CD4-positive, alpha-beta T cell (primary cell): ENCODE data around the gene DGKI. TPM values are rescaled to one million over a fixed set of nuclear protein-coding genes. Genes with fewer than 3 reads are reported as not detected.

Source experiments
- ATAC-seq: fragments of 200-7000 bp; cut with Tn5 transposase; one replicate; pipeline ENCODE4 v1.10.0; 2022; ENCODE audit warnings: mild to moderate bottlenecking; ENCODE audit not compliant: poor library complexity
- CTCF ChIA-PET: fragments of 350-600 bp; sonication (Branson Sonifier 250); formaldehyde crosslinking; loops from one replicate; lab custom pipeline; 2021; ENCODE audit warnings: antibody characterized with exemption, inconsistent platforms; lab: Charles Lee
- POLR2A ChIA-PET: fragments of 350-600 bp; sonication (Branson Sonifier 250); formaldehyde crosslinking; loops from one replicate; lab custom pipeline; 2021; ENCODE audit warnings: antibody characterized with exemption, inconsistent platforms; lab: Charles Lee
- DNase-seq, 14 experiments: peaks; one replicate each; pipeline ENCODE4 v3.0.0-alpha.2; 2013 to 2020; ENCODE audit warnings: mixed read lengths in 2 of 14
- H3K27ac ChIP-seq, 2 donors: one replicate each; pipeline versions ENCODE4 v1.5.1 to v1.7.0; 2013; ENCODE audit warnings: low read length in 2 of 2, low read depth in 1 of 2, mild to moderate bottlenecking in 1 of 2
- H3K27me3 ChIP-seq, 2 experiments: 1 replicate in 1 of 2; 2 replicates in 1 of 2; pipeline versions ENCODE4 v1.6.1 to v1.7.0; 2013; ENCODE audit warnings: low read length in 2 of 2, control low read depth in 1 of 2, mild to moderate bottlenecking in 1 of 2, moderate library complexity in 1 of 2; ENCODE audit not compliant: insufficient read depth in 2 of 2, control insufficient read depth in 1 of 2
- H3K36me3 ChIP-seq: one replicate; pipeline ENCODE4 v1.6.1; 2013; ENCODE audit warnings: low read length, control low read depth; ENCODE audit not compliant: insufficient read depth
- H3K4me1 ChIP-seq: one replicate; pipeline ENCODE4 v1.6.1; 2013; ENCODE audit warnings: low read length, control low read depth; ENCODE audit not compliant: insufficient read depth
- H3K4me3 ChIP-seq: one replicate; pipeline ENCODE4 v1.5.1; 2013; ENCODE audit warnings: mild to moderate bottlenecking, low read length, moderate library complexity
- H3K9me3 ChIP-seq, 2 experiments: 1 replicate in 1 of 2; 2 replicates in 1 of 2; pipeline versions ENCODE4 v1.6.1 to v1.7.0; 2013; ENCODE audit warnings: low read length in 2 of 2, mild to moderate bottlenecking in 2 of 2, control low read depth in 1 of 2, moderate library complexity in 1 of 2; ENCODE audit not compliant: control insufficient read depth in 1 of 2, insufficient read depth in 1 of 2
- H3K27ac Mint-ChIP-seq: one replicate; pipeline ENCODE4 v1.8.0; 2020; ENCODE audit warnings: mixed read lengths
- H3K27me3 Mint-ChIP-seq: one replicate; pipeline ENCODE4 v1.8.0; 2021; ENCODE audit warnings: mixed read lengths
- H3K36me3 Mint-ChIP-seq: one replicate; pipeline ENCODE4 v1.8.0; 2021; ENCODE audit warnings: low read depth, mixed read lengths
- H3K4me1 Mint-ChIP-seq: one replicate; pipeline ENCODE4 v1.8.0; 2021; ENCODE audit warnings: low read depth, mixed read lengths
- H3K4me3 Mint-ChIP-seq: one replicate; pipeline ENCODE4 v1.8.0; 2020; ENCODE audit warnings: mild to moderate bottlenecking, mixed read lengths
- H3K9me3 Mint-ChIP-seq: one replicate; pipeline ENCODE4 v1.8.0; 2020; ENCODE audit warnings: mixed read lengths
- intact Hi-C, 2 experiments: fragments of 100-400 bp; cut with DNase I in 1 of 2; cut with micrococcal nuclease in 1 of 2; formaldehyde crosslinking; loops; one replicate each; pipeline versions ENCODE4 v1.15.1 to v1.9.0; 2023 to 2025; cut with DNase I, micrococcal nuclease
- total RNA-seq, 174 experiments: library from RNA in 2 of 174; stranded (reverse) in 2 of 174; gene quantifications; one replicate each; pipeline ENCODE4 v1.2.3 and lab custom pipeline; 2021 to 2026
- TF ChIP-seq, protein P1 (sequence below): fragments of 200-600 bp; IDR thresholded peaks from one replicate; pipeline ENCODE4 v1.8.0; 2022; ENCODE audit warnings: antibody characterized with exemption, mild to moderate bottlenecking

The DGKI gene
- total RNA-seq, 2 experiments from 2014 or later: not detected

DNA sequence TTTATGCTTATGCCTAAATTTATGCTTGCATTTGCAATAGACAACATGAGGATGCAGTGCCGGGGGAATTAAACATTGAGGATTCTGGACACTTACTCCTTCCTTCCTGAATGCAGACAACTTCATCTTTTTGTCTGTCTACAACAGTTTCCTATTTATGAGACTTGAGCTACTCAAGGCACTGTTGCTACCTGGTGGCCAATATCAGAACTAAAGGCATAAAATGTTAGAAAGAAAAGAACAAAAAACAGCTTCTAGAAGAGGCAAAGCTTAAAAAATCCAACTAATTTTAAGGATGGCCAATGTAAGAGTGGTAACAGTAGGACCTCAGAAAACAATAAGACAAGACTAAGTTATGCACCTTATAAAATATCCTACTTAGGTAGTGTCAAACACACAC is 358.7 kb downstream of the DGKI start:
- Mint-ChIP-seq H3K27me3 (no peaks in the 10 kb centered on the region), H3K36me3 (no peaks in the 10 kb centered on the region), H3K9me3 (no peaks in the 10 kb centered on the region), H3K4me3 (no peak overlapping the region), H3K27ac (no peak overlapping the region), H3K4me1 (no peaks in the 10 kb centered on the region)
- ChIA-PET CTCF (no interaction called here), POLR2A (no interaction called here)
- TF ChIP-seq, protein P1, sequence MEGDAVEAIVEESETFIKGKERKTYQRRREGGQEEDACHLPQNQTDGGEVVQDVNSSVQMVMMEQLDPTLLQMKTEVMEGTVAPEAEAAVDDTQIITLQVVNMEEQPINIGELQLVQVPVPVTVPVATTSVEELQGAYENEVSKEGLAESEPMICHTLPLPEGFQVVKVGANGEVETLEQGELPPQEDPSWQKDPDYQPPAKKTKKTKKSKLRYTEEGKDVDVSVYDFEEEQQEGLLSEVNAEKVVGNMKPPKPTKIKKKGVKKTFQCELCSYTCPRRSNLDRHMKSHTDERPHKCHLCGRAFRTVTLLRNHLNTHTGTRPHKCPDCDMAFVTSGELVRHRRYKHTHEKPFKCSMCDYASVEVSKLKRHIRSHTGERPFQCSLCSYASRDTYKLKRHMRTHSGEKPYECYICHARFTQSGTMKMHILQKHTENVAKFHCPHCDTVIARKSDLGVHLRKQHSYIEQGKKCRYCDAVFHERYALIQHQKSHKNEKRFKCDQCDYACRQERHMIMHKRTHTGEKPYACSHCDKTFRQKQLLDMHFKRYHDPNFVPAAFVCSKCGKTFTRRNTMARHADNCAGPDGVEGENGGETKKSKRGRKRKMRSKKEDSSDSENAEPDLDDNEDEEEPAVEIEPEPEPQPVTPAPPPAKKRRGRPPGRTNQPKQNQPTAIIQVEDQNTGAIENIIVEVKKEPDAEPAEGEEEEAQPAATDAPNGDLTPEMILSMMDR: no peak
- H3K36me3 ChIP-seq: no peaks in the 10 kb centered on the region
- ATAC-seq (no peak), DNase-seq (no peak)
- intact Hi-C loops: no loop called here
- no peak overlapping the region for H3K27ac ChIP-seq
- no peaks in the 10 kb centered on the region for H3K4me1 ChIP-seq
- H3K4me3 ChIP-seq: no peak overlapping the region
- H3K9me3 ChIP-seq: peaks cover 0 to 6% of the 10 kb centered on the region in 2 experiments
- H3K27me3 ChIP-seq: no peaks in the 10 kb centered on the region

DNA sequence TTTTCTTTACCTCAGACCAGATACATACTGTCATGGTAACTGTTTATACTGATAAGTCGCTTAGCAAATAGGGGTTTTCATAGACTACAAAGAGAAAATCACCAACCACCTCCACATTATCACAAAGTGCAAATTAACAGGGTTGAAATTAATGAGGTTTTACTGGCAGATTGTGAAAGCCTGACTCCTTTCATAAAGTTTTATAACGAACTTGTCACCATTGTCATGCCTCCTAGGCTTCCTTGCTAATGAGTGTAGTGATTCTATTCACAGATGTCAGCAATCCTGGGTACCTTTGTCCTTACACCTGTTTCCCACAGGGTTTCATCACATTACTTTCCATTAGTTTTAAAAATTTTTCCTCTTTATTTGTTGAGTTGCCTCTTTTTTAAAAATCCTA is 361.0 kb downstream of the DGKI start:
- H3K36me3 Mint-ChIP-seq: no peaks in the 10 kb centered on the region
- ChIA-PET POLR2A (no interaction called here), CTCF (no interaction called here)
- no peak overlapping the region for H3K27ac Mint-ChIP-seq
- H3K4me1 ChIP-seq: no peaks in the 10 kb centered on the region
- H3K4me1 Mint-ChIP-seq: no peaks in the 10 kb centered on the region
- no peaks in the 10 kb centered on the region for H3K27me3 ChIP-seq
- H3K9me3 ChIP-seq: no peaks in the 10 kb centered on the region
- ATAC-seq (no peak), DNase-seq (no peak)
- H3K27ac ChIP-seq: no peak overlapping the region
- H3K4me3 ChIP-seq: no peak overlapping the region
- H3K36me3 ChIP-seq: no peaks in the 10 kb centered on the region
- H3K27me3 Mint-ChIP-seq: no peaks in the 10 kb centered on the region
- H3K4me3 Mint-ChIP-seq: no peak overlapping the region
- no peaks in the 10 kb centered on the region for H3K9me3 Mint-ChIP-seq
- intact Hi-C loops: no loop called here
- TF ChIP-seq, protein P1: no peak

DNA sequence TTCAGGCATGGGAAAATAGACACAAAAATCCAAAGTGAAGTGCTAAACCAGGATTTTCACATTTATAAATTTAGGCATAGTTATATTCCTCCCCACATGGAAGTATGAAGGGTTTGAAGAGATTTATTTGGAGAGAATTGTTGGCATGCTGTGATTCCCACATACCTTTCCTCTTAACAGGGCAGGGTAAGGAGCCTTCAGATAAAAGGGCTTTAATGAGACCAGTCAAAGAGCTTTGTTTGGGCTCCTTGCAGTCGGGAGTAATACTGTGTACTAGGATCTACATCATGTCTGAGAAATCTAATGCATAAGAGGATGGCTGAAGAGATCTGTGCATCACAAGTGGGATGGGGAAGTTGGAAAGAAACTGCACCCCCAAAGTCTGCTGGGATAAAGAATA is 362.4 kb downstream of the DGKI start:
- H3K27me3 Mint-ChIP-seq: no peaks in the 10 kb centered on the region
- Histone ChIP-seq H3K36me3 (no peaks in the 10 kb centered on the region), H3K27me3 (no peaks in the 10 kb centered on the region), H3K27ac (no peak overlapping the region), H3K9me3 (no peaks in the 10 kb centered on the region), H3K4me3 (no peak overlapping the region), H3K4me1 (no peaks in the 10 kb centered on the region)
- H3K36me3 Mint-ChIP-seq: no peaks in the 10 kb centered on the region
- H3K4me3 Mint-ChIP-seq: no peak overlapping the region
- ChIA-PET CTCF (no interaction called here), POLR2A (no interaction called here)
- no peak overlapping the region for H3K27ac Mint-ChIP-seq
- TF ChIP-seq, protein P1: no peak
- no peaks in the 10 kb centered on the region for H3K4me1 Mint-ChIP-seq
- intact Hi-C loops: no loop called here
- ATAC-seq (no peak), DNase-seq (no peak)
- peaks cover 3% of the 10 kb centered on the region for H3K9me3 Mint-ChIP-seq
